Measurements from ENCODE around the gene UBE2G1.

UBE2G1 gene

DNA sequence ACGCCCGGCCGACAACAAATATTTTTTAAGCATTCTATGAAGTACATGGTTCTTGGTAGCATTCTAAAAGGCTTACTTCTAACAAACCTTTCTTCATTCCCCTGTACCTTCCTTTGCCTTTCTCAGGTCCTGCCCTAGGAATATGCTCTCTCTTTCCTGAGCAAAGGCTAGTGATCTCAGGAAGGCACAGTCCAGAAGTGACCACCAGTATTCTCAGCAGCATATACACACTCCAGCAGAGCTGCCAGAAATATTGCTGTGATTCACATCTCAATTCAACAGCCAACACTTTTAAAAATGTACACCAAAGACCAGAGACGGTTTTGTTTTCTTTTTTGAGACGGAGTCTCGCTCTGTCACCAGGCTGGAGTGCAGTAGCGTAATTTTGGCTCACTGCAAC is 61.3 kb downstream of the UBE2G1 start:
- TF ChIP-seq CTCF (IDR thresholded peaks at IDR 0.05; ENCODE audit: insufficient read depth, low read depth, low read length, missing control alignments), result no peak
- no peak overlapping the region for H3K4me3 ChIP-seq (ENCODE audit: low read depth, low read length)
- no peak for DNase-seq (ENCODE audit: low read depth)

DNA sequence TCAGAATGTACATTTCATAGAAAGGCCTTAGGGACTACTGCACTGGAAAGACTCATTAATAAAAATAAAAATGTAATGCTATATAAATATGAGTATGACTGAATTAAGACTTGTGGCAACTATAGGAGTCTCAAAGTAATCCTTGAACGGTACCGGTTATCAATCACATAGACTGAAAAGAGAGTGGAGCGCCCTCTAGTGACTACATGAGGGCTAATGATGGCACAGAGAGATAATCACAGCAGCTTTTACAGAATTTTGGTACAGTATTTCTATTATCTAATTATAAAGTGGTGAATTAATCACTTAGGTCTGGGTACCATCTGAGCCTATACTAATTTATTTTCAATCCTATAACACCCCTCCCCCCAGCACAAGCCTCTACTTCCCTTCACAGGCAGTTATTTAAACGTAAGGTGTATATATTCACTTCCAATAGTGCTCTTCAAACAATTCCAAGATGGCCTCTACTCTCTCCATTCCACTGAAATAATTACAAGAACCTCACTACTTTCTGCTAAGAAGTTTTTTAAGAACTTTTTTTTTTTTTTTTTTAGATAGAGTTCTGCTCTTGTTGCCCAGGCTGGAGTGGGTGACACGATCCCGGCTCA is 62.0 kb downstream of the UBE2G1 start:
- DNase-seq (ENCODE audit: low read depth), result peak; percentile 63

DNA sequence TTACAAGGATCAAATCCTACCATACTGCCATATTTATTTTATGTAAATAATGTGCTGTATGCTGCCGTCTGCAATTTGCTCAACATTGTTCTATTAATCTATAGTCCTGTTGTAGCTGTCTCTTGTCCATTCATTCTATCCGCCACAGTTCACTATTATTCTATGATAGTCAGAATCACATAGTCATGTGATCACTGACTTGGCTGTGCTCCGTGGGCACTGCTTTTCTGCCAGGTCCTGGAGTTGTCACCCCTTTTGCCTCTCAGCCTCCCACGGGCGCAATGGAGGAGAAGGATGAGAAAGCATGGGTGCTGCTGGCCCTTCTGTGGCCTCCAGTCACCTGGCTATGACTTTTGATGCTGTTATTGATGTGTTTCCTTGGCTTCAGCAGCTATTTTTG is 65.4 kb downstream of the UBE2G1 start:
- no peak for DNase-seq (ENCODE audit: low read depth)
- no peak for TF ChIP-seq CTCF (IDR thresholded peaks at IDR 0.05; ENCODE audit: insufficient read depth, low read depth, low read length, missing control alignments)
- H3K4me3 ChIP-seq (ENCODE audit: low read depth, low read length), result no peak overlapping the region

More for the DNA sequence above, 62.0 kb downstream of the UBE2G1 start:
- H3K4me3 ChIP-seq (ENCODE audit: low read depth, low read length), result no peak overlapping the region
- peak; percentile 65 for TF ChIP-seq CTCF (IDR thresholded peaks at IDR 0.05; ENCODE audit: insufficient read depth, low read depth, low read length, missing control alignments)

- DNase-seq (ENCODE audit: low read depth), result no peak
- no peak for TF ChIP-seq CTCF (IDR thresholded peaks at IDR 0.05; ENCODE audit: insufficient read depth, low read depth, low read length, missing control alignments)
- no peak overlapping the region for H3K4me3 ChIP-seq (ENCODE audit: low read depth, low read length)
These were observed 69.1 kb downstream of the UBE2G1 start for GRCh38 chr17:4297351-4297750.

GRCh38 chr17:4295686-4296085 is 70.8 kb downstream of the UBE2G1 start:
- no peak overlapping the region for H3K4me3 ChIP-seq (ENCODE audit: low read depth, low read length)
- TF ChIP-seq CTCF (IDR thresholded peaks at IDR 0.05; ENCODE audit: insufficient read depth, low read depth, low read length, missing control alignments), result no peak
- DNase-seq (ENCODE audit: low read depth), result no peak

DNA sequence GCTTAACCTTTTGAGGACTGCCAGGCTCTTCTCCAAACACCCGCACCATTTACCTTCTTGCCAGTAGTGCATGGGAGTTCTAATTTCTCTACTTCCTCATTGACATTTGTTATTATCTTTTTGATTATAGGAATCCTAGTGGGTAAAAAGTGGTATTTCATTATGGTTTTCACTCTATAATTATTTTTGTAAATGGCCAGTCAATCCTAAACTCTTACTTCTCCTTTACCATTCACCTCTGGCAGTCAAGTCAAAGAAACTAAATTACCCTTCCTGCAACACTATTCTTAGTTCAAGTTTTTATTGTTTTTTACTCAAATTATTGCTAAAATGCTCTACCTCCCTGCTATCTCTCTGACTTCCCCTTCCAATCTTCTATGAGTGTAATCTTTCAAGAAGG is 72.9 kb downstream of the UBE2G1 start:
- DNase-seq (ENCODE audit: low read depth), result peak; percentile 24
- TF ChIP-seq CTCF (IDR thresholded peaks at IDR 0.05; ENCODE audit: insufficient read depth, low read depth, low read length, missing control alignments), result no peak
- H3K4me3 ChIP-seq (ENCODE audit: low read depth, low read length), result no peak overlapping the region

DNA sequence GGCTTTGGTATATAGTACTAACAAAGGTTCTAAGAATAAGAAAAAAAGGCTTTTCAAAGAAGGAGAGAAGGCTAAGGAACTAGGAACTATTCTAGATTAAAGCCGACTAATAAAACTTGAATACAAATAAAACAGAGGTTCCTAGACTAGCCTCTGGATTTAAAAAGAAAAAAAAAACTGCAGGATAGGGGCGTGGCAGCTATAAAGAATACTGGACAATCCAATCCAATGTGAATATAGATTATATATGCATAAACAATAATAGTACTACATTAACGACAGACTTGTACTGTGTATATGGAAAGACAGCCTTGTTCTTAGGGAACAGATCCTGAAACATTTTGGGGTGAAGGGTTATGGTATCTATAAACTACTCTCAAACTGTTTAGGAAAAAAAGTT is 78.8 kb downstream of the UBE2G1 start:
- DNase-seq (ENCODE audit: low read depth), result no peak
- TF ChIP-seq CTCF (IDR thresholded peaks at IDR 0.05; ENCODE audit: insufficient read depth, low read depth, low read length, missing control alignments), result no peak
- H3K4me3 ChIP-seq (ENCODE audit: low read depth, low read length), result no peak overlapping the region

Measured in GM12865 (cell line).